ENCODE data around the gene SYT1.
"Not testable (repeated sequence)": the region's sequence is repeated elsewhere in the genome, so short reads cannot be mapped to it uniquely, and the experiment has no call there.

SYT1 gene

GRCh38 chr12:78864403-78864869 is at the start of gene SYT1:
SYT1 (plus strand) TSS chr12:78864774.
- peak; percentile 92 for DNase-seq

GRCh38 chr12:78818487-78818886 is 46.1 kb upstream of the SYT1 start:
- DNase-seq: no peak

- DNase-seq: no peak
Measured at GRCh38 chr12:78820946-78821345, 43.6 kb upstream of the SYT1 start.

- DNase-seq: no peak
Measured at GRCh38 chr12:78824918-78825317, 39.7 kb upstream of the SYT1 start.

GRCh38 chr12:78829690-78830089 is 34.9 kb upstream of the SYT1 start:
- DNase-seq: no peak

- no peak for DNase-seq
Measured at GRCh38 chr12:78835493-78835892, 29.1 kb upstream of the SYT1 start.

- DNase-seq: not testable (repeated sequence)
Measured at GRCh38 chr12:78840518-78841019, 24.0 kb upstream of the SYT1 start.

- no peak for DNase-seq
Measured at GRCh38 chr12:78853231-78853630, 11.3 kb upstream of the SYT1 start.

GRCh38 chr12:78863482-78864402 is 832 bp upstream of the SYT1 start:
- DNase-seq: peak; percentile 73

- peak; percentile 2 for DNase-seq
Measured at GRCh38 chr12:78864870-78865463, 393 bp downstream of the SYT1 start.

- DNase-seq: peak; percentile 47
Measured at GRCh38 chr12:78865516-78865915, 942 bp downstream of the SYT1 start.

- DNase-seq: no peak
Measured at GRCh38 chr12:78866518-78866917, 1.9 kb downstream of the SYT1 start.

GRCh38 chr12:78870539-78870938 is 6.0 kb downstream of the SYT1 start:
- no peak for DNase-seq

GRCh38 chr12:78871566-78871965 is 7.0 kb downstream of the SYT1 start:
- no peak for DNase-seq

GRCh38 chr12:78878459-78878858 is 13.9 kb downstream of the SYT1 start:
- DNase-seq: no peak

GRCh38 chr12:78878866-78879265 is 14.3 kb downstream of the SYT1 start:
- DNase-seq: no peak

GRCh38 chr12:78880078-78880477 is 15.5 kb downstream of the SYT1 start:
- DNase-seq: no peak

GRCh38 chr12:78881685-78882084 is 17.1 kb downstream of the SYT1 start:
- DNase-seq: no peak

GRCh38 chr12:78885466-78885865 is 20.9 kb downstream of the SYT1 start:
- DNase-seq: no peak

GRCh38 chr12:78886719-78887407 is 22.3 kb downstream of the SYT1 start:
- no peak for DNase-seq

- DNase-seq: no peak
Measured at GRCh38 chr12:78887444-78887843, 22.9 kb downstream of the SYT1 start.

GRCh38 chr12:78888568-78888967 is 24.0 kb downstream of the SYT1 start:
- no peak for DNase-seq

GRCh38 chr12:78891646-78892353 is 27.2 kb downstream of the SYT1 start:
- DNase-seq: no peak

All from NCI-H1694 (cell line).